ENCODE measurements around the gene UBE2G2. TPM values are rescaled to one million over a fixed set of nuclear protein-coding genes. Genes with fewer than 3 reads are reported as not detected.
A peak's percentile ranks its signal among the peaks of the same experiment; 100 is the strongest.

Gene UBE2G2
- total RNA-seq, 1 donor = 75.3 TPM

GRCh38 chr21:44749759-44750674, 51.6 kb downstream of the UBE2G2 start:
- no peaks in the 10 kb centered on the region for H4K20me1 ChIP-seq (ENCODE audit: insufficient read depth, low read length)
- no peak overlapping the region for H2AFZ ChIP-seq (ENCODE audit: low read length)
- no peak overlapping the region for H3K27ac ChIP-seq (ENCODE audit: low read depth, low read length)
- TF ChIP-seq, protein P1, sequence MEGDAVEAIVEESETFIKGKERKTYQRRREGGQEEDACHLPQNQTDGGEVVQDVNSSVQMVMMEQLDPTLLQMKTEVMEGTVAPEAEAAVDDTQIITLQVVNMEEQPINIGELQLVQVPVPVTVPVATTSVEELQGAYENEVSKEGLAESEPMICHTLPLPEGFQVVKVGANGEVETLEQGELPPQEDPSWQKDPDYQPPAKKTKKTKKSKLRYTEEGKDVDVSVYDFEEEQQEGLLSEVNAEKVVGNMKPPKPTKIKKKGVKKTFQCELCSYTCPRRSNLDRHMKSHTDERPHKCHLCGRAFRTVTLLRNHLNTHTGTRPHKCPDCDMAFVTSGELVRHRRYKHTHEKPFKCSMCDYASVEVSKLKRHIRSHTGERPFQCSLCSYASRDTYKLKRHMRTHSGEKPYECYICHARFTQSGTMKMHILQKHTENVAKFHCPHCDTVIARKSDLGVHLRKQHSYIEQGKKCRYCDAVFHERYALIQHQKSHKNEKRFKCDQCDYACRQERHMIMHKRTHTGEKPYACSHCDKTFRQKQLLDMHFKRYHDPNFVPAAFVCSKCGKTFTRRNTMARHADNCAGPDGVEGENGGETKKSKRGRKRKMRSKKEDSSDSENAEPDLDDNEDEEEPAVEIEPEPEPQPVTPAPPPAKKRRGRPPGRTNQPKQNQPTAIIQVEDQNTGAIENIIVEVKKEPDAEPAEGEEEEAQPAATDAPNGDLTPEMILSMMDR (IDR thresholded peaks at IDR 0.05; ENCODE audit: extremely low read depth, low read depth, low read length) = no peak
- no peak overlapping the region for H3K4me2 ChIP-seq (ENCODE audit: insufficient read depth, low read length)
- H3K79me2 ChIP-seq (ENCODE audit: insufficient read depth, low read length) = no peaks in the 10 kb centered on the region
- no peak overlapping the region for H3K4me3 ChIP-seq (ENCODE audit: insufficient read depth, low read length)
- H3K9me3 ChIP-seq (ENCODE audit: low read depth, low read length) = no peaks in the 10 kb centered on the region
- DNase-seq (ENCODE audit: insufficient read length, low spot score, missing footprints) = peak; percentile 48
- H3K4me1 ChIP-seq (ENCODE audit: insufficient read depth, low read length) = no peaks in the 10 kb centered on the region
- peaks cover 10% of the 10 kb centered on the region for H3K27me3 ChIP-seq (ENCODE audit: insufficient read depth, low read length)
- H3K36me3 ChIP-seq (ENCODE audit: insufficient read depth, low read length) = no peaks in the 10 kb centered on the region

DNA sequence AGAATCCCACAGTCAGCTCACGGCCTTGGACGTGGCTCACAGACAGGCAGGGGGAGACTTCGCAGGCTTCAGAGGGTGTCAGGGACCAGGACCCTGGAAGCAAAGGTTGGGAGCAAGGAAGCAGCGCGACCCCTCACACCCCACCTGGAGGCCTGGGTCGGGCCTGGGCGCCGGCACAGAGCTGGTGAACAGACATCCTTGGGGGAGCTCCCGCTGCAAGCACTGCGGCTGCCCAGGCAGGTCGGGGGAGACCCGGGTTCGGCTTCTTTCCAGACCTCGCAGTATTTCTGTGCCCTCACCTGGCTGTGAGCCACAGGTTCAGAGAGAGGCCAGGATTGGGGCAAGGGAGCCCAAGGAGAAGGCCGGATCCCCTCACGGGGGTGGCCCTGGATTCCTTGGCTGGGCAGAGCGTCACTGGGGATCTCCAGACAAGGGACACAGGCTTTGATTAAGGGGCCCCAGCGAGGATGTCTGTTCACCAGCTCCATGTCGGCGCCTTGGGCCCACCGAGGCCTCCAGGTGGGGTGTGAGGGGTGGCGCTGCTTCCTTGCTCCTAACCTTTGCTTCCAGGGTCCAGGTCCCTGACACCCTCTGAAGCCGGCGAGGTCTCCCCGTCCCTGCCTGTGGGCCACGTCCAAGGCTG, 52.4 kb downstream of the UBE2G2 start:
- TF ChIP-seq, protein P1 (IDR thresholded peaks at IDR 0.05; ENCODE audit: extremely low read depth, low read depth, low read length) = no peak
- H2AFZ ChIP-seq (ENCODE audit: low read length) = no peak overlapping the region
- DNase-seq (ENCODE audit: insufficient read length, low spot score, missing footprints) = peak; percentile 79

DNA sequence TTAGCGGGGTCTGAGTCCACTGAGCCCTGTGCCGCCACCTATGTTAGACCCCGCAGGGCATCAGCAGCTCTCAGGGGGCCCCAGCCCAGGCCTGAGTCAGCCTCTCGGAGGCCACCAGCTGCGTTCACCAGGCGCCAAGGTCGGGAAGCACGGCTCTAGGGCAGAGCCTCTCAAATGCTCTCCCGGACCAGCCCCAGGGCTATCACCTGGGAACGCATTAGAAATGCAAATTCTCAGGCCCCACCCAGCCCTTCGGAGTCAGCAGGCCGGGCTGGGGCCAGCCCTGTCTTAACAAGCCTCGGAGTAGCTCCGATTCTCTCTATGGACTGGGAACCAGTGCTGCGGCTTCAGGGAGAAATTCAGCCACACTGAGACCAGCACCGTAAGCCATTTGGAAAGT, 53.0 kb downstream of the UBE2G2 start:
- Histone ChIP-seq H3K9me3 (ENCODE audit: low read depth, low read length) (no peaks in the 10 kb centered on the region), H2AFZ (ENCODE audit: low read length) (no peak overlapping the region), H3K27me3 (ENCODE audit: insufficient read depth, low read length) (peaks cover 10% of the 10 kb centered on the region), H4K20me1 (ENCODE audit: insufficient read depth, low read length) (no peaks in the 10 kb centered on the region), H3K4me1 (ENCODE audit: insufficient read depth, low read length) (no peaks in the 10 kb centered on the region), H3K79me2 (ENCODE audit: insufficient read depth, low read length) (no peaks in the 10 kb centered on the region), H3K27ac (ENCODE audit: low read depth, low read length) (no peak overlapping the region), H3K4me2 (ENCODE audit: insufficient read depth, low read length) (no peak overlapping the region), H3K4me3 (ENCODE audit: insufficient read depth, low read length) (no peak overlapping the region), H3K36me3 (ENCODE audit: insufficient read depth, low read length) (no peaks in the 10 kb centered on the region)
- DNase-seq (ENCODE audit: insufficient read length, low spot score, missing footprints) = peak; percentile 55
- TF ChIP-seq, protein P1 (IDR thresholded peaks at IDR 0.05; ENCODE audit: extremely low read depth, low read depth, low read length) = no peak

More for the DNA sequence above, 52.4 kb downstream of the UBE2G2 start:
- peaks cover 10% of the 10 kb centered on the region for H3K27me3 ChIP-seq (ENCODE audit: insufficient read depth, low read length)
- H3K36me3 ChIP-seq (ENCODE audit: insufficient read depth, low read length) = no peaks in the 10 kb centered on the region
- H3K4me2 ChIP-seq (ENCODE audit: insufficient read depth, low read length) = no peak overlapping the region
- no peak overlapping the region for H3K4me3 ChIP-seq (ENCODE audit: insufficient read depth, low read length)
- no peaks in the 10 kb centered on the region for H4K20me1 ChIP-seq (ENCODE audit: insufficient read depth, low read length)
- no peaks in the 10 kb centered on the region for H3K9me3 ChIP-seq (ENCODE audit: low read depth, low read length)
- H3K27ac ChIP-seq (ENCODE audit: low read depth, low read length) = no peak overlapping the region
- no peaks in the 10 kb centered on the region for H3K79me2 ChIP-seq (ENCODE audit: insufficient read depth, low read length)
- H3K4me1 ChIP-seq (ENCODE audit: insufficient read depth, low read length) = no peaks in the 10 kb centered on the region

Data from osteoblast (primary cell).